IPS-18a (cell line): Measurements from ENCODE around the gene SHROOM2.

Source experiments
- H3K27ac ChIP-seq: one replicate; pipeline ENCODE4 v1.5.1; 2013; ENCODE audit warnings: low read length
- H3K27me3 ChIP-seq: one replicate; pipeline ENCODE4 v1.6.1; 2013; ENCODE audit warnings: mild to moderate bottlenecking, low read length; ENCODE audit not compliant: control insufficient read depth, insufficient read depth
- H3K36me3 ChIP-seq: one replicate; pipeline ENCODE4 v1.6.1; 2013; ENCODE audit warnings: low read depth, low read length; ENCODE audit not compliant: control insufficient read depth
- H3K4me1 ChIP-seq: one replicate; pipeline ENCODE4 v1.6.1; 2013; ENCODE audit warnings: low read depth, low read length; ENCODE audit not compliant: control insufficient read depth
- H3K4me3 ChIP-seq: one replicate; pipeline ENCODE4 v1.5.1; 2013; ENCODE audit warnings: low read length
- H3K9ac ChIP-seq: one replicate; pipeline ENCODE4 v1.6.1; 2013; ENCODE audit warnings: mild to moderate bottlenecking, low read length, moderate library complexity
- H3K9me3 ChIP-seq: one replicate; pipeline ENCODE4 v1.6.1; 2013; ENCODE audit warnings: low read depth, low read length; ENCODE audit not compliant: control insufficient read depth

The SHROOM2 gene

GRCh38 chrX:9940421-9940820, 154.2 kb downstream of the SHROOM2 start:
- Histone ChIP-seq H3K36me3 (peaks cover 38% of the 10 kb centered on the region), H3K27me3 (no peaks in the 10 kb centered on the region), H3K27ac (no peak overlapping the region)

GRCh38 chrX:9942086-9942485, 155.9 kb downstream of the SHROOM2 start:
- no peaks in the 10 kb centered on the region for H3K9me3 ChIP-seq
- no peaks in the 10 kb centered on the region for H3K27me3 ChIP-seq
- no peak overlapping the region for H3K4me3 ChIP-seq
- H3K27ac ChIP-seq: no peak overlapping the region
- no peaks in the 10 kb centered on the region for H3K4me1 ChIP-seq
- no peak overlapping the region for H3K9ac ChIP-seq
- H3K36me3 ChIP-seq: peaks cover 54% of the 10 kb centered on the region

More at GRCh38 chrX:9940421-9940820, 154.2 kb downstream of the SHROOM2 start:
- no peaks in the 10 kb centered on the region for H3K9me3 ChIP-seq
- no peak overlapping the region for H3K4me3 ChIP-seq
- H3K9ac ChIP-seq: no peak overlapping the region
- H3K4me1 ChIP-seq: no peaks in the 10 kb centered on the region

- Histone ChIP-seq H3K36me3 (peaks cover 57% of the 10 kb centered on the region), H3K4me3 (no peak overlapping the region), H3K27ac (no peak overlapping the region), H3K9ac (no peak overlapping the region), H3K9me3 (no peaks in the 10 kb centered on the region), H3K4me1 (no peaks in the 10 kb centered on the region), H3K27me3 (no peaks in the 10 kb centered on the region)
Observed at GRCh38 chrX:9943420-9943819, 157.2 kb downstream of the SHROOM2 start.

- Histone ChIP-seq H3K9ac (no peak overlapping the region), H3K4me3 (no peak overlapping the region), H3K27me3 (no peaks in the 10 kb centered on the region), H3K36me3 (peaks cover 29% of the 10 kb centered on the region), H3K9me3 (no peaks in the 10 kb centered on the region), H3K4me1 (no peaks in the 10 kb centered on the region), H3K27ac (no peak overlapping the region)
Observed at GRCh38 chrX:9947131-9947794, 161.0 kb downstream of the SHROOM2 start.

GRCh38 chrX:9948406-9948805, 162.2 kb downstream of the SHROOM2 start:
- Histone ChIP-seq H3K4me3 (no peak overlapping the region), H3K9me3 (no peaks in the 10 kb centered on the region), H3K27me3 (no peaks in the 10 kb centered on the region), H3K36me3 (peaks cover 27% of the 10 kb centered on the region), H3K9ac (no peak overlapping the region), H3K4me1 (no peaks in the 10 kb centered on the region), H3K27ac (no peak overlapping the region)

GRCh38 chrX:9952300-9952699, 166.1 kb downstream of the SHROOM2 start:
- H3K9me3 ChIP-seq: no peaks in the 10 kb centered on the region
- no peaks in the 10 kb centered on the region for H3K4me1 ChIP-seq
- no peak overlapping the region for H3K27ac ChIP-seq
- H3K27me3 ChIP-seq: no peaks in the 10 kb centered on the region
- H3K4me3 ChIP-seq: no peak overlapping the region
- H3K9ac ChIP-seq: no peak overlapping the region
- H3K36me3 ChIP-seq: peaks cover 7% of the 10 kb centered on the region

GRCh38 chrX:9953396-9953795, 167.2 kb downstream of the SHROOM2 start:
- no peaks in the 10 kb centered on the region for H3K27me3 ChIP-seq
- H3K27ac ChIP-seq: no peak overlapping the region
- H3K4me3 ChIP-seq: no peak overlapping the region
- H3K4me1 ChIP-seq: no peaks in the 10 kb centered on the region
- no peaks in the 10 kb centered on the region for H3K36me3 ChIP-seq
- no peak overlapping the region for H3K9ac ChIP-seq
- H3K9me3 ChIP-seq: no peaks in the 10 kb centered on the region

GRCh38 chrX:9955506-9955905, 169.3 kb downstream of the SHROOM2 start:
- H3K4me3 ChIP-seq: no peak overlapping the region
- H3K36me3 ChIP-seq: no peaks in the 10 kb centered on the region
- H3K9ac ChIP-seq: no peak overlapping the region
- no peaks in the 10 kb centered on the region for H3K27me3 ChIP-seq
- no peaks in the 10 kb centered on the region for H3K9me3 ChIP-seq
- H3K27ac ChIP-seq: no peak overlapping the region
- H3K4me1 ChIP-seq: no peaks in the 10 kb centered on the region

- H3K4me1 ChIP-seq: no peaks in the 10 kb centered on the region
- no peaks in the 10 kb centered on the region for H3K36me3 ChIP-seq
- no peaks in the 10 kb centered on the region for H3K9me3 ChIP-seq
- H3K4me3 ChIP-seq: no peak overlapping the region
- no peaks in the 10 kb centered on the region for H3K27me3 ChIP-seq
- no peak overlapping the region for H3K9ac ChIP-seq
- no peak overlapping the region for H3K27ac ChIP-seq
Observed at GRCh38 chrX:9957743-9958142, 171.5 kb downstream of the SHROOM2 start.

GRCh38 chrX:9958183-9958582, 172.0 kb downstream of the SHROOM2 start:
- no peaks in the 10 kb centered on the region for H3K36me3 ChIP-seq
- no peak overlapping the region for H3K27ac ChIP-seq
- H3K4me3 ChIP-seq: no peak overlapping the region
- no peaks in the 10 kb centered on the region for H3K4me1 ChIP-seq
- no peaks in the 10 kb centered on the region for H3K9me3 ChIP-seq
- H3K9ac ChIP-seq: no peak overlapping the region
- no peaks in the 10 kb centered on the region for H3K27me3 ChIP-seq

GRCh38 chrX:9961750-9962149, 175.5 kb downstream of the SHROOM2 start:
- no peak overlapping the region for H3K9ac ChIP-seq
- no peaks in the 10 kb centered on the region for H3K4me1 ChIP-seq
- H3K36me3 ChIP-seq: no peaks in the 10 kb centered on the region
- no peaks in the 10 kb centered on the region for H3K9me3 ChIP-seq
- no peaks in the 10 kb centered on the region for H3K27me3 ChIP-seq
- no peak overlapping the region for H3K27ac ChIP-seq
- H3K4me3 ChIP-seq: no peak overlapping the region

- H3K9me3 ChIP-seq: no peaks in the 10 kb centered on the region
- H3K4me3 ChIP-seq: no peak within 1 kb of the TSS
- no peak within 1 kb of the TSS for H3K27ac ChIP-seq
- H3K36me3 ChIP-seq: no peaks in the 10 kb centered on the region
- no peaks in the 10 kb centered on the region for H3K27me3 ChIP-seq
- H3K4me1 ChIP-seq: no peaks in the 10 kb centered on the region
- H3K9ac ChIP-seq: no peak within 1 kb of the TSS
Observed at GRCh38 chrX:9966775-9967408, 180.7 kb downstream of the SHROOM2 start, which contains the start of gene CLDN34. TSS of gene CLDN34 (plus strand) at chrX:9967358. CDS start at chrX:9967358, 0 bp downstream.
